NCI-H2081 treated with DMSO at 0.1 percent for 48 hours (cell line): ENCODE measurements around the gene SPDEF.

Experiments used
- DNase-seq: peaks from one replicate; lab custom pipeline; 2025; lab: John Stamatoyannopoulos, UW

The SPDEF gene

DNA sequence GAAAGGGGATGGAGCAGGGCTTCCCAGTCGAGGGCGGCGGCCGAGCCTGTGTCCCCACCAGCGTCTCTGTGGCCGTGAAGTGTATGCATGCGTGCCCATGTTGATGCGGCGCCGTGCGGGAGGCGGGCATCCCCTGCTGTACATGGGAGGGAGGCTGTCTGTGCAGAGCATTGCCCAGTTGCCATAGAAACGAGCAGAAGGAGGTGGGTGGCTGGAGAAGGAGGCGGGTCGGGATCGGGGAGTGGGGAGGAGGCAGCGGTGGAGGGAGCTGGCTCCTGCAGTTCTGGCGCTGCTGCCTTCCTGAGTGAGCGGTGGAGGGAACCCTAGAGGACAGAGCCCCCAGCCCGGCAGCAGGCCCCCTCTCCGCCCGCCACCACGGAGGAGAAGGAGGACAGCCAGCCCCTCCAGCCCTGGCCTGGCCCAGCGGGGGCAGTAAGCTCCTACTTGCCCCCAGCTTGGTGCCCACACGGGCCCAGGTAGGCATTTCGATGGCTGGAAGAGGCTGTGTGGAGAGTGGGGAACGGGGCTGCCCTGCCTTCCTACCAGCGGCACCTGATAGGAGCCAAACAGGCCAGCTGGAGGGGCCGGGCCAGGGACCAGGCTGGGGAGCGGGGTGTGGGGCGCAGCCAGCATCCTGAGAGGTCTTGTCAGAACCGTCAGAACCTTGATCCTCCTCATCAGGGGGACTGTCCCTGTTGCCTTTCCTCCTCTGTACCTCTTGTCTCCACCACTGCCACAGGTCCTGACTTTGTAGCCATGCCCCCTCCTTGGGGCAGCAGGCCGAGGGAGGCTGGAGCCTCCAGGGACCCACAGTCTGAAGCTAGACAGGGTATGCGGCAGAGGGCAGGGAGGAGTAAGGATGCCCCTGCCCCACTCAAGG lies 41.3 kb downstream of the SPDEF start:
- no peak for DNase-seq

DNA sequence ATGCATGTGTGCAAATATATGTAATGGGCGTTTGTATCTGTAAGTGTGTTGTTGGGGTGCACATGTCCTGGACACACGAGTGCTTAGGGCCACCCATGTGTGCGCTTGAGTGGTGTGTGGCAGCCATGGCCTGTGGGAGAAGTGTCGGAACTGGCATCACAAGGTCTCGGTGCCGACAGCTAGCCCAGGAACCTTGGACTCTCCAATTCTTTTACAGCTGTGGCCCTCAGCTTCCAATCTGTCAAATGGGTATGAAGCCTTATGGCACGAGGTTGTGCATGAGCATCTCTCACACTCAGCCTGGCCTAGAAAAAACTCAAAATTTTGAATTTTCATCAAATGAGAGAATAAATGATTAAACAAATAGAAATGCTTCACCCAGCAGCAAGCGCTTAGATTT lies 42.0 kb downstream of the SPDEF start:
- DNase-seq = no peak

DNA sequence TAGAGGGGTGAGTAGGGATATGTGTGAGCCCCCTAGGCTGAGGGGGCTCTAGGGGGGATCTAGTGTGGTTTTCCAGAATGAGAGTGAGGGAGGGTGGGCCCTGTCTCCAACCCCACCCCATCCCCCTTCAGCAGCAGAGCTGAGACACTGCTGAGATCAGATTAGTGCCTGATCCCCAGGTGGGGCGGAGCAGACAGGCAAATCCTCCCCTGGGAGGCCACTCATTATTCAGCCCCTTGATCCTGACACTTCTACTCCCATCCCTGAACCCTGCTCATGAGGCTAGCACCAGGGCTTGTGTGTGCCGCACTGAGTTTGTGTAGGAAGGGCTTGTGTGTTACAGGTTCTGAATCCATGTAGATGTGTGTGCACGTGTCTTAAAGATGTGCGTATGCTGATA lies 42.5 kb downstream of the SPDEF start:
- no peak for DNase-seq

DNA sequence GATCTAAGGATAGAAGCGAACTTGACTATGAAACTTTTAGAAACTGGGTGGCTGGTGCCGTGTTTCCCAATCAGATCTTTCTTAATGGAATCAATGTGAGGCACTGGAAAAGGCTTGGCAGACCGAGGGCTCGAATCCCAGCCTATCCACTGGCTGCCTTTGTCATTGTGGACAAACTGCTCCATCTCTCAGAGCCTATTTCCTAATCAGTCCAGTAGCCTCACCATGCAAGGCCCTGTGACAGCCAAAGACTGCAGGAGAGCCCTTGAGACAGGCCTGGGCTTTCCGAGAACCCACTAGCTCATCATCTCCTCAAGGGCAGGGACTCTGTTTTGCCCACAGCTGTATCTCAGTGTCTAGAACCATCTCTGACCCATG lies 43.4 kb downstream of the SPDEF start:
- no peak for DNase-seq

DNA sequence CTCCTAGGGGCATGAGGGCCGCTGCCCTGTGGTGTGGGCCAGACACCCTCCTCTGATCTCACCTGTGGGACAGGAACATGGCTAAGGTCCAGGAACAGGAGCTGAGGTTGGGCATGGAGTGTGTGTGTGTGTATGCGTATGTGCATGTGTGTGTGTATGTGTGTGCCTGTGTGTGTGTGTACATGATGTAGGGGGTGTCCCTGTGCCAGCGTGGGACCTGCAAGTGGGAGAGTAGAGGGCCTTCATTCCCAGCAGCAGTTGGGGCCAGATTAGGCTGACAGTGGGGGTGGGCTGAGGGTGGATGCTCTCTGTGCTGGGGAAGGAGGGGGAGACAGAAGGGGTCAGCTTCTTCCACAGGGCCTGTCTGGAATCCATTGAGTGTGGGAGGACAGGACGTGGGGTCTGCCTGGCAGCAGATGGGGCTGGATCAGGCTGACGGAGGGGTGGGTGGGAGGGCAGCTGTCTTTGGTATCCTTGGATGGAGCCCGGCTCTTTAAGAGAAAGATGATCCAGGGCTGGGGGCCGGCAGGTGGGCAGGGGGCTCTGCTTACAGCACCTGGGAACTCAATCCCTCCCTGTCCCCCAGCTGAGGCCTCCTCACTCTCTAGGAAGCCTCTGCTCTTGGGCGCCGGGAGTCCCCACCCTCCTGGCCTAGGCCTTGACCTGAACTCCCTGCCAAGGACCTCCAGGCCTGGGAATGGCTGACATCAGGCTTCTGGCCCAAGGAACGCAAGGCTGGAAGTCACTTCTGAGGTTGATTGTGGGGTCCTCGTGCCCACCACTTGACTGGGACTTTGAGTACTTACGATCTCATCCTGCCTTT lies 44.0 kb downstream of the SPDEF start:
- DNase-seq = no peak

DNA sequence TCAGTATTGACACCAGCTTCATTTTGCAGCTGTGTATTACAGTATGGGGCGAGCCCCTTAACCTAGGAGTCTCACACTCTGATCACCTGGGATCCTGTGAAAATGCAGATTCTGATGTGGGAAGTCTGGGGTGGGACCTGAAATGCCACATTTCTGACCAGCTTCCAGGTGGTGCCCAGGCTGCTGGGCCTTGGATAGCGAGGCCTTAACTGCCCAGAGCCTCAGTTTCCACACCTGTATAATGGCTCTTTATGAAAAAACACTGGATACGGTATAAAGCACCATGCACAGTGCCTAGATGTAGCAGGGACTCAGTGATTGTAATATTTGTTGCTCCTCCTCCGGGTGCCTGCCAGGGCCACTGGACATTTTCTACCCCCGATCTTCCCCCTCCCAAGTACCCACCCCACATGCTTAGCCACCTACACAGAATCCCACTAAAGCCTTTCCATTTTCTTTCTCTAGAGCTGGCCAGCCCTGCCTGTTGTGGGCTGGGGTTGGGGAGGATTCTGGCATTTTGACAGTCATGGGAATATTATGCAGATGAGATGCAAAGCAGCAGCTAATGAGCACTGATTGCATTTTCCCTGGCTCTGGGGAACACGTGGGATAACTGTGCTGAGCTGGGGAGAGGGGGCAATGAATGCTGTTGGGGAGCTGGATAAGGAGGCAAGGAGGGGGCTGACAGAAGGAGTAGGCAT lies 44.8 kb downstream of the SPDEF start:
- DNase-seq = no peak

DNA sequence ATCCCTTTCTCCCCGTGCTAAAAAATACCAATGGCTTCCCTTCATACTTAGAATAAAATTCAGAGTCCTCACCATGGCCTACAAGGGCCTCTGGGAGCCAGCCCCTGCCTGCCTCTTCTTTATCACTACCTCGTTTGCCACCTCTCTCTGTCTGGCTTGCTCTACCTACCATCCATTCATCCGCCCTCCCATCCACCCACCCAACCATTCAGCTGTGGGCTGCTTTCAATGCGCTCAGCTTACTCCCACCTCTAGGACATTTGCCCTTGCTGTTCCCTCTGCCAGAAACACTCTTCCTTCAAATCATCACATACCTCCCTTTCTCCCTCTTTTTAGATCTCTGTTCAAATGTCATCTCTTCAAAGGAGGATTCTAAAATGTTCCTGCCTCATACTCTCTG lies 45.8 kb downstream of the SPDEF start:
- no peak for DNase-seq

DNA sequence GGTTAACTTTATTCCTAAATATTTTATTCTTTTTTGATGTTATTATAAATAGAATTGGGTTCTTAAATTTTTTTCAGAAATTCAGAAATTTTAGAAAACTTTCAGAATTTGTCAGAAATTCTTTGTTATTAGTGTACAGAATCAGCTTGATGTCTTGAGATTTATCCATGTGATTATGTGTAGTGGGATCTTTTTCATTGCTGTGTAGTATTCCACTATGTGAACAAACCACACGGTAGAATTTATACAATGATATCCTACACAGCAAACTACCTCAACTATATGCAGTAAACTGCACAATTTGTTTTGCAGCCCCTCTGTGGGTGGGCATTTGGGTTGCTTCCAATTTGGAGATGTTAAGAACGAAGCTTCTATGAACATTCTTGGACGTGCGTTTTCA lies 46.3 kb downstream of the SPDEF start:
- no peak for DNase-seq

DNA sequence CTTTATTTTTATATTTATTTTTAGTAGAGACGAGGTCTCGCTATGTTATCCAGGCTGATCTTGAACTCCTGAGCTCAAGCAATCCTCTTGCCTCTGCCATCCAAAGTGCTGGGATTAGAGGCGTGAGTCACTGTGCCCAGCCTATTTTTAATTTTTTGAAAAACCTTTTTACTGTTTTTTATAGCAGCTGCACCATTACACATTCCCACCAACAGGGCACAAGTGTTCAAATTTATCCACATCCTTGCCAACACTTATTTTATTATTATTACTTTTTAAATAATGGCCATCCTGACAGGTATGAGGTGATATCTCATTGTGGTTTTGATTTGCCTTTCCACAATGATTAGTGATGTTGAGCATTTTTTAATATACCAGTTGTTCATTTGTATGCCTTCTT lies 47.7 kb downstream of the SPDEF start:
- DNase-seq = no peak

DNA sequence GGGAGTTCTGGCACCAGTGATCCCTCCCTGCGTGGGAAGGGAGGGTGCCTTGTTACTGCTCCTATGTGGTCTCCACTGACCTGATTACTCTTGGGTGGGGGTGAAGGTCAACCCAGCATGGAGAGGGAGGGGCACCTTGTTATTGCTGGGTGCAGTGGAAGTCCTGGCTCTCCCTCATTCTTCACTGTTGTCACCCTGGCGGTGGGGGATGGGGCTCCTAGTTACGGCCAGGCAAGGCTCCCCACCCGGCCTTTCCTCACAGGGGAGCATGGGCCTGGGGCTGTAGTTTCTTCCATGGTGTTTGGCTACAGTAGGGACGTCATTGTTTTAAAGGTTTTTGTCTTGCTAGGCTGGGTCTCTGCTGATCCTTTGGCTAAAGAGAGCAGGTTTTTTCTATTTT lies 49.4 kb downstream of the SPDEF start:
- DNase-seq = no peak

DNA sequence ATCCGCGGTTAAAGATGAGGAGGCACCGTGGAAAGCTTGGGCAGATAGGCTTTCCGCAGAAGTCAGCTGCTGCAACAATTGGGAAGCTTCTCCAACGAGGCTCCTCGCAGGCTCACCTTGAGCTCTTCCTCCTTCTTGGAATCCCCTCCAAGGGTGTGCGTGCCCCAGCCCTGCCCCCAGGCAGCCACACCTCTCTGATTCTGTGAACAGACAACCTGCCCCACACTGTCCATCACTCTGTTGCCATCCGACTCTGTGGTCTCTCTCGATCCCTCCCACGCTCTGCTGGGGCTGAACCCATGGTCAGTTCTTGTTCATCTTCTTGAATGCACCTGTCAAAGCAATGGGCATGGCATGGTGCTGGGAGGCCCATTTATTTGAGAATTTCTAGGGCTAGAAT lies 58.7 kb downstream of the SPDEF start:
- DNase-seq = no peak

DNA sequence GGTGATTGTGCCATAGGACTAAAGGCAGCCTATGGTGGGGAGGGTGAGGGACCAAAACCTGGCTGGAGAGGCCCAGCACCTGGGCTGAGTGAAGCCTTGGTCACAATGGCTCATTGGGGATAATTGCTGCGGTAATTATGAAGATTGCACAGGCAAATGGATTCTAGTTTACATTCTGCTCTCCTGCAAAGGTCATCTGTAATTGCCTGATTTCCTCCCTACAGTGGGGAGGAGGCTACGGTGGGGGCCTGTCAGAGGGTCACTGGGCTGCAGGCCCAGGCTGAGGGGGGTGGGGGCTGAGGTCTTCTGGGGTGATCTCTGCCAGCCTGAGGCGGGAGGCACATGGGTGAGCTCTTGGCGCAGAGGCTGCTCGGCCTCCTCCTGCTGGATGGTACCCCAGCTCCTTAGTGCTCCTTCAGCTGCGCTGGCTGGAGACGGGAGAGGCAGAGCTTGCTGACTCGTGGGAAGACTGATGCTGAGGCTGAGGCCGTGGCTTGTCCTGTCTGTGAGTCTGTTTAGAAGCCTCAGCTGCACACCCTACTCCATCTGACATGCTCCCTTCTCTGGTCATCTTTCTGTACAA lies 59.9 kb downstream of the SPDEF start:
- DNase-seq = peak; percentile 72

DNA sequence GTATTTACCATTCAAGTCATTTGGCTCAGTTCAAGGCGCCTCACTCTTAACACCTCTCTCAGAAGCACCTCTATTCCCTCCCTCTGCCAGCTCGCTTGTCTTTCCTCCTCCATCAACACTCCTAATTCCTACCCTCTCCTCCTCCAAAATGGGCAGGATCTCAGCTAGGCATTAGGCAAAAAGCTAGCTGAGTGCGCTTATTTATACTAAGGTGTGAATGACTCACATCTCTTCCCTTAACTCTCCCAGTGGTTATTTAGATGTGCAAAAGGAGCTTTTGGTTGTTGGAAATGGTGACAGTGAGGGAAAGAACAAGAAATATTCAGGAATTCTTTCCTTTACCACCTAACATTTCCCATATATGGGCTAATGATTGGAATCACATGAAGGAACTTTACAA lies 61.2 kb downstream of the SPDEF start:
- no peak for DNase-seq

DNA sequence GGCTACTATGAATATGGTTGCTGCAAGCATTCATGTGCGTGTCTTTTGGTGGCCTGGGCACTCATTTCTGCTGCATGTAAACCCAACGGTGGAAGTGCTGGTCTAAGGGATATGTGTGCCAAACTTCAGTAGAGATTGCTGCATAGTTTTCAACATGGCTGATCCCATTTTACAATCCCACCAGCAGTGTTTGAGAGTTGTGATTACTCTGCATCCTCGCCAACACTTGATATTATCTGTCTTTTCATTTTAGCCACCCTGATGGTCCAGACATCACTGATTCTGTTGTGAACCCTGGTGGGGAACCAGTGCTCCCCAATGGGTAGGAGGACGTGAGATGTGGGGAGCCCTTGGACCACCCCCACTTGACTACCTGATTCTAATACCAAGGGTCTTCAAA lies 62.8 kb downstream of the SPDEF start:
- DNase-seq = no peak

DNA sequence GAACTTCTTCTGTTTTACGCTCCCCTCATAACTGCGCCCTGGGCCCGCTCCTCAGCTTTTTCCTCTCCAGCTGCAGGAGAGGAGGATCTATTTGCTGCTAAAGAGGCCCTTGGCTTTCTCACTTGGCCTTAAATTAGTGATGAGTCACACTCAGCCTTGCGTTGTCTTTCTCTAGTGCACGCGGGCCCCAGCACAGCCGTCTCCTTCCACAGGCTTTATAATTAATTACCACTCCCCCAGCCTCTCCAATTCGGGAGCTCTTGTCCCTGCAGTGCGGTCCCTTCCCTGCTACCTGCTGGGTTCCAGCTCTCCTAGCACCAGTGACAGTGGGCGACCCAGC lies 65.1 kb downstream of the SPDEF start:
- DNase-seq = no peak

DNA sequence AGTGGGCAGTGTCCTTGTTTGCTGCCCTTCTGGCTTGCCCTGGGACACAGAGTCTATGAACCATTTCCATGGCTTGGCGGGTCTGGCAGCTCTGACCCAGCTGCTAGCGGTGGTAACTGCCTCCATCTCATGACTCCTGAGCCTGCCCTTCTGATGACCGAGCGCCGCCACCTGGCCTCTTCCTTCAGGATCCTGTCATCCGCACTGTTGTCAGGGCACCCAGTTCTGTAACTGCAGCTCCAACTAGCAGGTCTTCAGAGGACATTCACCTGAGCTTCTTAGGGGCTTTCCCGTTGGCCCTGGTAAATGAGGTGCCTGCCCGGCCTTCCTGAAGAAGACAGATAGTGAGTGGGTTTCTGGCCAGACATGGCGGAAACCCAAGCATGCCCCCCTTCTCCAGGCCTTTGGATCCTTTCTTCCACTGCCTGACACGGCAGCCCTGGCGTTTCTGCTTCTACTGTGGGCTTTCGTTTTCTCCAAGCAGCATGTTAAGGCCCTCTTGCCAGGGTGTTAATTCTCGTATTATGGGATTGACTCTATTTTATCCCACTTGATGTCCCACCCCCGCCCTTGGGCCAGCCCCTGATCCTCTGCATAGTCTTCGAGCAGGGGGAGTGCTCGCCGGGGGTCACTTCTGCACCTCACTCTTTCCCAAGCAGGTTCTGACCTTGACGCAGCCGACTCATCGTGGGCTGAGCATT lies 65.6 kb downstream of the SPDEF start:
- DNase-seq = no peak

DNA sequence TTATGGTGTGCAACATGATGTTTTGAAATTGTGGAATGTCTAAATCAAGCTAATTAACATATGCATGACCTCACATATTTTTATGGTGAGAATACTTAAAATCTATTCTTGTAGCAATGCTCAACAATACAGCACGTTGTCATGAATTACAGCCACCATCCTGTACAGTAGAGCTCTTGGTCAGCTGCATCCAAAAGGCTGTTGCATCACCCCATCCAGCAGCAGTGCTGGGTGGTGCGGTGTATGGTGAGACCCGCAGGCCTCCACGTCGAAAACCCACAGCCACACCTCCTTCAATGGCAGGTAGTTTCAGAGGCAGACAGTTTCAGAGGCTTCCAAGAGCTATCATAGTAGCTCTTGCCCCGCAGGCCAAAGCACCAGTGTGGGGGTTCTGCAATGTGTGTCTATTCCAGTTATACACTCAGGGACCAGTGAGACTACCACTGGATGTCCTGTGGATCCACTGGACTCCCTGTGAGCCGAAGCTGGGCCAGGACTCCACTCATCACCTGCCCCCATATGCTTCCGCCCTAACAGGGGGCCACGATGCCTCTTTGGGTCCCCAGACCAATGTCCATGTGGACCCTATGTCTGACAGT lies 66.8 kb downstream of the SPDEF start:
- DNase-seq = no peak
